Activated CD4-positive, alpha-beta T cell treated with anti-CD3 and anti-CD28 coated beads, Interleukin-2, amount 50 U/mL, for 16 hours (primary cell): ENCODE data around the gene HCN1.

Source experiments
- DNase-seq: peaks from one replicate; pipeline ENCODE4 v3.0.0-alpha.2; 2020

The HCN1 gene

GRCh38 chr5:45696206-45696836 is at the start of gene HCN1:
HCN1 (minus strand) TSS chr5:45696380.
- peak; percentile 71 for DNase-seq

- no peak for DNase-seq
Measured at GRCh38 chr5:45741110-45741509, 44.9 kb upstream of the HCN1 start.

- DNase-seq: no peak
Measured at GRCh38 chr5:45737153-45737552, 41.0 kb upstream of the HCN1 start.

GRCh38 chr5:45725537-45725936 is 29.4 kb upstream of the HCN1 start:
- no peak for DNase-seq

DNA sequence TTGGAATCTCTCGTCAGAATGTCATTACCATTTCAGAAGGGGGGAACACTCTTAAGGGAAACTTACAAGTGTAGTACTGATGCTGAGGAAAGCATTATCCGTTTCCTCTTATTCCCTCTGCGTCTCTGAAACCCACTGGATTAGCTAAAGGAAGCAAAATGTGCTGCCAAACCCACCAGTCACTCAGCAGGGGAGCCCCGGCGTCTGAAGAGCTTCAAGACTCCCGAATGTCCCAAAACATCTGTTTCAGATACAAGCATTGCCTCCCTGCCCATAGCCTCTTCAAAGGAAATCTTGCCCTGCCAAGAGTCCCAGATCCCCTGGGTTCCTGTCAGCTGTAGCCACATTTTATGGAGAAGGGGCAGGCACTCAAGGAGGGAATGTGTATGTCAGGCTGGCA is 1.0 kb upstream of the HCN1 start:
- no peak for DNase-seq

- no peak for DNase-seq
Measured at GRCh38 chr5:45695804-45696156, 400 bp downstream of the HCN1 start.

GRCh38 chr5:45694971-45695803 is 993 bp downstream of the HCN1 start:
- no peak for DNase-seq

DNA sequence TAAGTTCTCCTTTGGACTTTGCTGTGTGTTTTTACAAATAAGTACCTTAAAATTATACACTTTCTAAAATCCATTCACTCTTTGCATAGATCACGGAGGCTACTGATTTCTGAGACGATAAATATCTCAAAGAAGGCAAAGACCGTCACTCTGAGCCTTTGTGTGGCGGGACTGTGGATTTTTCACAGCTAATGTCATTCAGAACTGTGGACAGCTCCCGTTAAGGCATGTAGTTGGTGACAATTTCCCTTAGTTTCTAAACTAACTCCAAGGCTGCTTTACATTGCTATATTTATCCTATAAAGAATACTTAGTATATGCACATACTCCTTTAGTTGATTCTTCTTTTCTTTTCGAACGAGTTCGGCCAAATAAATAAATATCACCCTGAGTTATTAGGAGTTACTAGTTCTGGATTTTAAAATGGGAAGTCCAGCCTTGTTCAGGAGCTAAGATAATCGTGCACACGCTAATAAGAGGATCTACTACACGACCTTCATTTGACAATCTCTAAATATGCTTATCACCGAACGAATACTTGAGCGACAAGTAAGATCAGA is 1.8 kb downstream of the HCN1 start:
- no peak for DNase-seq

- DNase-seq: no peak
Measured at GRCh38 chr5:45692481-45692880, 3.7 kb downstream of the HCN1 start.

DNA sequence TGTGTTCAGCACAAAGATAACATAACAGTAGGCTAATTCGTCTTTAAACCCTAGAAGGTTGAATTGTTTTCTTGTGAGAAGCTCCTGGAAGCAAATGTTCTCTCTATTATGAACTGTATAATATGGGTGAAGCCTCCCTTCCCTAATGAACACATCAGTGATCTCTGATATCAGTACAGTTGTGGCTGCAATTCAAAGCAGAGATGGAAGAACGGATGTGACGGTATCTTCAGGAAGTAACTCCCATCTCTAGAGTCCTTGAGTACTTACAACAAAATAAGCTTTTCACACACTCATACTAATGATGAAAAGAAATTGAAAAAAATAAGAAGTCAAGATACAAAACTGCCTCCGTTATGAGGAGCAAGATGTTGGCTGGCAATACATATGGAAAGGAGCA is 4.5 kb downstream of the HCN1 start:
- DNase-seq: no peak

DNA sequence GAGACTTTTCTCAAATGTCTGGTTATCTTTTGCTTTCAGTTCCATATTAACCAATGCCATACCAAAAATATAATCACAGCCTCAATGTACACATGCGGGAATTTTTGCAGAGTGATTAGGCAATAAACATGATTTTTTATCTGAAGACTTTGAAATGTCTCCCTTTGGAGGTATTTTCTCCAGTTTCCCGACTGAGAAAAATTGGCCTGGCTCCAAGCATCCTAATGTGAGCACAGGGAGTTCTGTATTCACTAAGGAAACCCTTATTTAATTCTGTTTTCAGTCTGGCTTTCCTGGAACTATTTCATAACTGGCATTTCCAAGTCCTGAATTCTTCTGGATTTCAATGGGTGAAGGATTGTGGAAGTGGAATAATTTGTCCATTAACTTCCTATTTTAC is 8.5 kb downstream of the HCN1 start:
- DNase-seq: no peak

DNA sequence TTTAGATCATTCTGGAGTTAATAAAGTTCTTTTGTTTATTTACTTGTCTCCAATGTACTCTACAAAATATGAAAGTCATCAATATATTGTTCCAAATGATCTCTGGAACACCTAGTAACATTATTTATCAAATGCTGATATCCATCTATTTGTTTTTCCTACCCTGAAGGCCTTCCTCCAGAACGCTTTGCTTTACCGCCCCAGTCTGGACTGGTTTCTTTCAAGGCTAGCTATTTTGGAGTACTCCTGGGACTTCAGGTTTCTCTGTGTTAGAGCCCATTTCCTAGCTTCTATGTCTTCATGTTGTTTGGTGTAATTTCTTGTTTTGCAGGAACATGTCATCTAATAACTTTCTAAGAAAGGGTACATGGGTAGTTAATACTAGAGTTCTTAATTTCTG is 9.6 kb downstream of the HCN1 start:
- no peak for DNase-seq

- no peak for DNase-seq
Measured at GRCh38 chr5:45684118-45684517, 12.1 kb downstream of the HCN1 start.

GRCh38 chr5:45680950-45681349 is 15.2 kb downstream of the HCN1 start:
- no peak for DNase-seq

DNA sequence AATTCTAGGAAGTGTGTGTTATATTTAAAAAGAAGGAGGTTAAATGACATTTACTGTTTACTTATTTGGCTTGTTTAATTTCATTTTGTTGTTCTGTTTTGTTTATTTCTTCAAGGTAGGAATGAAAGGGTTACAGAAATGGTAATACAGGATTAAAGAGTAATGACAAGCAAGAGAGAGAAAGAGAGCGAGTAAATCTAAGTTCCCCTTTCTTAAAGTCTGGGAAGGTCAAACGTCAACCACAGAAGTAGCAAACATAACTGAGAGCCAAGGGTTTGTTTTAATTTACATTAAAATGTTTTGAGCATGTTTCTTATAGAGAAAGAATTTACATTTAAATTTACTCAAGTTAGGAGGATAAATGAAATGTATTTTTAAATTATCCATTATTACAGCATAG is 18.7 kb downstream of the HCN1 start:
- no peak for DNase-seq

GRCh38 chr5:45672271-45672670 is 23.9 kb downstream of the HCN1 start:
- DNase-seq: no peak

- no peak for DNase-seq
Measured at GRCh38 chr5:45648744-45649143, 47.4 kb downstream of the HCN1 start.

GRCh38 chr5:45643056-45643455 is 53.1 kb downstream of the HCN1 start:
- DNase-seq: no peak

- no peak for DNase-seq
Measured at GRCh38 chr5:45642370-45642769, 53.8 kb downstream of the HCN1 start.

- DNase-seq: no peak
Measured at GRCh38 chr5:45639040-45639439, 57.1 kb downstream of the HCN1 start.

GRCh38 chr5:45627076-45627656 is 69.0 kb downstream of the HCN1 start:
- DNase-seq: no peak

GRCh38 chr5:45623832-45624231 is 72.3 kb downstream of the HCN1 start:
- no peak for DNase-seq

DNA sequence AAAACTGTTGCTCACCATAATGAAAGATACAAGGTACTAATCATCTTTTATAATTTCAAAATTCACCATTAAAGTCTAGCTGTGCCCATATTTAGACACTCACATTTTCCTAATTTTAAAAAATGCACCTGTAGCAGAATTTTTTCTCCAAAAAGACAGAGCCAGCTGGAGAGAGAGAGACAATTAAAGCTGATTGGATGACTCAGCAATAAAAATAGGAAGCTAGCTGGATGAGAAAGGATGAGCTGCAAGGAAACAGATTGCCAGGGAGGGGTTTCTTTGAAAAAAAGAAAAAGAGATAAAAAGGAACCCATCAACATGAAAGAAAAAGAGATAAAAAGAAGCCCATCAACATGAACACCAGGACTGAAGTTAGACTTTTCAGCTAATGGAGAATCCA is 73.8 kb downstream of the HCN1 start:
- DNase-seq: no peak

DNA sequence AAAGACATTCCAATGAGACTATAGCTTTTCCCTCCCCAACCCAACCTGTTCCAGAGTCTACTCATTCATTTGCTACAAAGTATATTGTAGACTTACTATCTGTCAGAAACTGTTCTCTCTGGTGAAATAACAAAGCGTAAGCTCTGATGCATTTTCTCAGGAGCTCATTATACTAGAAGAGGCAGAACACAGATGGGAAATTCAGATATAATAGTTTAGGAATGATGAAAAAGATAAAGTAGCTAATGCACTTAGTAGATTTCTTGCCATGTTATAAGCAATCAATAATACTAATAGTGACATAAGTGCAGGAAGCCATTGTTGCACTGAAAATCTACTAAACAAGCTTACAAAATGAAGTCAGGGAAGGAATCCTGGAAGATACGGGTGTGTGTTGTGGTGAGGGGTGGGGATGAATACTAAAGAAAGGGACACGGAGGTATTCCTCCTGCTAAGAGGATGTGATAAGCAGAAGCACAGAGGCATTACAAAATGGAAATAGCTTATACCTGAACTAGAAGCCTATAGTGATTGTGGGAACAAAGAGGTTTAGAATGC is 78.2 kb downstream of the HCN1 start:
- DNase-seq: no peak
